GM23248 (cell line): Measurements from ENCODE around the gene MOB2.

Source experiments
- EZH2 ChIP-seq: fragments of 200-600 bp; sonication (generic); IDR thresholded peaks from 2 replicates; pipeline ENCODE4 v1.6.1; 2018; ENCODE audit warnings: antibody characterized with exemption, mild to moderate bottlenecking; ENCODE audit not compliant: insufficient read depth, poor library complexity, severe bottlenecking
- EZH2phosphoT487 ChIP-seq: fragments of 200-600 bp; sonication (generic); IDR thresholded peaks from 2 replicates; pipeline ENCODE4 v1.6.1; 2018; ENCODE audit warnings: antibody characterized with exemption, moderate library complexity, mild to moderate bottlenecking, low read depth; ENCODE audit not compliant: insufficient read depth

DNA sequence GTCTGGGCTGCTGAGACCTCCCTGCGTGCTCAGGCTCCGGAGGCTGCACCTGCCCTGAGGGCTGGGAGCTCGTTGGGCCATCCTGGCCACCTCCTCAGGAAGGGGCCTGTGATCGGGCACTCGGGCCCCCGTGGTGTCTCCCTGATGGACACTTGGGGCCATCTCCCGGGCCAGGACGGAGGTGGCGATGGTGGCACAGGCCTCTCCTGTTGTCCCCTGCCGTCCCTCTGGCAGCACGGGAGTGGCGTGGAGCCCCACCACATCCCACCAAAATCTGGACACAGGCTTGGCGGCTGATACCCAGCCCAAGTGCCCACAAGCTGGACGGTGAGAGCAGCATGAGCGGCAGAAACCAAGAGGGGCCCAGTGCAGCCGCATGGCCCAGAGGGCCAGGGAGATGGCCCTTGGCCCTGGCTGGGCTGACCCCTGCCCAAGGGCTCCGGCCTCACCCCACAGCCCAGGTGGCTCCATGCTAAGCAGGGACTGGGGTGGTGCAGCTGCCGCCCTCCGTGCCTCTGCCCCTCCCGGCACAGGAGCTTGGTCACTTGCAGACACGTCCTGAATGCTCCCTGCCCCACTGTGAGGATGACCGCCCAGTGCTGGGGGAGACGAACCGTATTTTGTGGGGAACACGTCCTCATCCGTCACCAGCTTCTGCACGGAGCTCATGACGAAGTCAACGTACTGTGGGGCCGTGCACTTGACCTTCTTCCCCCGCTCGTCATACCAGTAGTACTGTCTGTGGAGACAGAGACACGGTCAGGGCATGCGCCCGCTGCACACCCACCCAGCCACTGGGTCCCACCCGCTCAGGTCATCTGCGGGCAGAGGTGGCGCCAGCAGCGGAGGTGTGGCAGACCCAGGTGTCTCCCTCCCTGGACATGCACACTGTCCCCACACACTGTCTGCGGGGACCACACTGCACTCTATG is 15.6 kb downstream of the MOB2 start:
- no peak for TF ChIP-seq EZH2
- no peak for TF ChIP-seq EZH2phosphoT487
